GM21576 (cell line): Measurements from ENCODE around the gene ZNF516.
A peak's percentile ranks its signal among the peaks of the same experiment; 100 is the strongest.

Experiments used
- ATAC-seq: cut with Tn5 transposase; IDR thresholded peaks from one replicate; pipeline ENCODE4 v1.9.1; 2021; ENCODE audit warnings: mild to moderate bottlenecking, moderate library complexity; ENCODE audit not compliant: unreplicated experiment

Gene ZNF516

DNA sequence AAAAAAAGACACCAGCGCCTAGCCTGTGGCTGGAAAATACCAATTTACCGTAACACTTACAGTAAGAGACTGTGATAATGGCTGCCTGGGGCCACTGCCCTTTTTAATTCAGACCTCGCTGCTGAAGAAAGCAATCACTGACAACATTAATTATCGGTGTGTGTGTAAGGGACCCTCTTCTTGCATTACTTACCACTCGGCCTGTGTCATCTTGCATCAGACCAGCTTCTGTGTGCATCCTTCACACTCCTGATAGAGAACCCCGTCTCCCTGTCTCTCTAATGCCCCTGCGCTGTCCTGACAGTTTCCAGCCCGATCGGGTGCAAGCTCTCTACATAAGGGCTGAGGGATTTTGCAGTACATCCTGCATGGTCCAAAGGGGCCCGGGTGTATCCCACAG lies 124.4 kb downstream of the ZNF516 start:
- no peak for ATAC-seq

DNA sequence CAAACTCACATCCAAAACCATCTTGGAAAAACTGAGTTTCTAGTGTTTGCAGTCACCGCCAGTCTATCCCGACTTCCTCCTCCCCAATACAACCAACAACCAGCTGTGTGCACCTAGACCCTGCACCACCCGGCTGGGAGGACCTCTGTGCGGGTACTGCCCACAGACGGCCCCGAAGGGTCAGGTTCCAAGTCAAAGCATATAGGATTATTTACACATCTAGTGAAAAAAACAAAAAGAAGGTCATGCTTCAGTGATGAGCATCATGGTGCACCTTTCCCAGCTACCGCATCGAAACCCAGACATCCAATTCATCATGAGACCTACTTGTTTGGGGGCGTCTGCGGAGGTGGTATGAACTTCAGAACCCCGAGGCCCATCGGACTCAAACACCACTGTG lies 124.8 kb downstream of the ZNF516 start:
- ATAC-seq, result no peak

DNA sequence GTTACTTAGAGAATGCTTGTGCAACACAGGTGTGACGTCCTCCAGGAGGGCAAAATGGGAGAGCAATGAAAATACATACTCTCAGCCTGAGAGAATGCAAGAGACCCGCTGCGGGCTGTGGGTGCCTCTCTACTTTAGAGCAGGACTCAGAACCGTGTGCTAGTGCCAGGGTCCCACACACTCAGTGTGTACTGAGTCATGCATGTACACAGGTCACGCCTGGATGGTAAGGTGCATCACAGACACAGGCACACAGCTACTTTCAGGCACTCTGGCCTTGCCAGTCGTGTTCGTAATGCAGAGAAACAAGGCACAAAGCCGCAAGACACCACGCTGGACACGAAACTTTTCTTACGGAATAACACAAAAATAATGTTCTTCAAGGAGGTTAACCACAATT lies 125.3 kb downstream of the ZNF516 start:
- ATAC-seq, result no peak

DNA sequence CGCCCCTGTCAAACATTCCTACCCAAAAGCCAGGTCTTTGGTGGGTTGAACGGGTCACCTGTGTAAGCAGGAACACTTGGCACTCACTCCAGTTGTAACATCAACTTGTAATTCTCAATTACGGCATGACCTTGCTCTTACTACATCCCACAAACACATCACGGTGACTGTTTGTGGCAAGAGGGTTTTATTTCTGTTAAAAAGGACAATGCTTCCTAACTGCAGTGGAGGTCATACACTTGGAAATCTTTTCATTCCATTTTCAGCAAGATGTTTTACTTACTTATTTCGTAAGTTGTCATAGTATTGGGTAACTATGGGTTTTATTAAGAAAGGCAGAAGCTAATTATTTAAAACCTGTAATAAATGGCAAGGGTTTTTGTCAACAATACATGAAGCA lies 126.1 kb downstream of the ZNF516 start:
- no peak for ATAC-seq

DNA sequence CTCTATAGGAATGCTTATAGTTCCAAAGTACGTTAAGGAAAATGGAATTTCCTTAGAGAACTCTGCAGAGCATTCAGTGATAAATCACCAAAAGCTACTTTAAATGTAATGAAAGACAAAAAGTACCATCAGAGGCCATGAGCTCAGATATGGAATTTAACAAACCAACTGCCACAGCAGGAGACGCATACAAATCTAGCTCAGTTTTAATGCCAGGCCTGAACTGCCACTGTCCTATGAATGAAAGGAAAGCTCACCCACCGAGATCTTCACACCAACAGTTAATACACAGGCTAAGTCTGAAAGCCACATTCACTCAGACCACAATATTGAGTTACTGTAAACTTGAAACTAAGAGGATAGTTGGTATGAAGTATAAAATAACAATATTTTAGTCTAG lies 126.8 kb downstream of the ZNF516 start:
- no peak for ATAC-seq

DNA sequence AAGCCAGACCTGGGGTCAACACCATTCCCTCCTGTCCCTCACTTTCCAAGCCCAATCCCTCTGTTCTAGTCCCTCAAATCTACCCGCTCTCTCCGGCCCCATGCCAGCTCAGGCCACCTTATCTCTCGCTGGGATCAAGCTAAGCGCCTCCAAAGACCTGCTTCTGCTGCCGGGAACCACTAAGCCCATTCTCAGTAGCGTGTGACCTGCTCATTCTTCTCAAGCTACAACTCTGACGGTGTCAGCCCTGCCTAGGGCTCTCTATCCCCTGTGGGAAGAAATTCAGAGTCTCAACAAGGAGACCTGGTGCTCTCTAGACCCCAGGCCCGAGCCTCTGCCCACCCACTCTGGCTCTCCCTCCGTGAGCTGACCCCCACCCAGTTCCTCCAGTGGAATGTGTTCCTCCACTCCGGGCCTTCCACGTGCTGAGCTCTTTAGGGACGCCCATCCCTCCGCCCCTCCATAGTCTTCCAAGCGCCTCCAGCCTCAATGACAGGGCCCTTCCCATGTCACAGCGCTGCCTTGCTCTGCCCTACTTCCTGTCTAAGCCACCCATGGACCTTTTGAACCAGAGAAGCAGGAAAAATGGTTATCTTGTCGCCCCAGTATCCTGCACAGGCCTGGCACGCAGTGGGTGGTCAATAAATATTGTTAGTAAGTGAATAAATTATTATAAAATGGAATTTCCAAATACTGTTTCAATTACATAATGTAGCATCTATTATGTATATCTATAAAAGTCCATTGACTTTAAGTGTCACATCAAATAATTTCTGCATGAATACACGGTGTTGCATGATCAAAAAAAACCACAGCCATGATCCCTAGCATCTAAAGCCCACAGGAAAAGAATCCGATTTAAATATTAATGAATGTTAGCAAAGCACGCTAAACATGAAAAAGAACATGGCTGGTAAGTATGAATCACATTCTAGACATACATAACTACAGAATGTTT lies 127.6 kb downstream of the ZNF516 start:
- no peak for ATAC-seq

DNA sequence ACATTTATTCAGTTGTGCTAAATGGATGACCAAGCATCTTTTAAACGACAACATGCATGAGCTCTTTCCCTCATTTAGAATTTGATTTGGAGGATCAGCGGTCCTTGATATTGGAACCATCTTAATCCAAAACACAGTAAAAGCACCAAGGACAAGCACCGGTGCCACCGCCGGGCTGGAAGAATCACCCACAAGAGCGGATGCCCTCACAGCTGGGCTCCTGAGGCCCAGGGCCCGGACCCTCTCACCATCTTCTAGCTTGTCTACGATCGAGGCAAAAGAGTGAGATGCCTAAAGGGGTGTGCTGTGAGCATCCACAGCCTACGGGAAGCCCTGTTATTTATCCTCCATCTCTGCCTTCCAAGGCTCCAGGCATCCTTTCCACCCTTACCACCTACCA lies 129.5 kb downstream of the ZNF516 start:
- ATAC-seq, result no peak

DNA sequence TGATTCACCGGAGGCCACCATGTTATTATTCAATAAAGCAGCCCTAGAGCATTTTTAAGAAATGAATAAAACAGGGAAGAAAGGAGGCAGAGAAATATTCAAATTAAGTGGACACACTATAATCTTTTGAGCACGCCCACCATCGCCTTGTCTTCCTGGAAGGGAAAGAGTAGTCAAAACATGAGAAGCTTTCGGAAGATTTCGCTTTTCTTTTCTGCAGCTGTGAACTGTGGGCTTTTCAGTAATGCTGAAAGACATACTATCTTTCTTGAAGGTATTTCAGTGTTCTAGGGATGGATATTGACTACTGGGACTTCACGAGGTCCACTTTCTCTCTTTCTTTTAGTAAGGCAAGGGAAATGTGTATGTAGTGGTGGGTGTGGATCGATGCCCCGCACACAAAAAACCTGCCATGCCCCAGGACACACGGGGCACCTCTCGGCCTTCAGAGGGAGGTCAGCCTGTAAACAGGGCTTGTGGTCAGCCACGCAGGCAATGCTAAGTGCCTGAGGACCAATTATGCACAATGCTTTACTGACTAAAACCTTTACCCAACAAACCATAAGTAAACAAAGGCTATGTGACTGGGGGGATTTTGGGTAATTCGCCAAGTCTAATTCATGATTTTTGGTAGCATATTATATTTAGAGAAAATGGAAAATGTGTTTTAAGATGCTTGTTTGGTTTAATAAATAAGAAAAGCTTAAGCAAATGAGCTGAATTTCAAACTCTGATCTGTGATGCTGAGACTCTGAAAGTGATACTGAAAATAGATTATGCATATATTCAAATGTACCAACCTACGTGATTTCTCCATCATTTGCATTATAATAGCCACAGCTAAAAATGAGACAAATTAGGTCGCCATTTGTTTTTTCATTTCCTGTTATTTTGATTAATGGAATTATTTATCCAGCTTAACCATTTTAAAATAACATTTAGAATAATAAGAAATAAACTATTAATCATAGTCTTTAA lies 130.5 kb downstream of the ZNF516 start:
- peak; percentile 90 for ATAC-seq

DNA sequence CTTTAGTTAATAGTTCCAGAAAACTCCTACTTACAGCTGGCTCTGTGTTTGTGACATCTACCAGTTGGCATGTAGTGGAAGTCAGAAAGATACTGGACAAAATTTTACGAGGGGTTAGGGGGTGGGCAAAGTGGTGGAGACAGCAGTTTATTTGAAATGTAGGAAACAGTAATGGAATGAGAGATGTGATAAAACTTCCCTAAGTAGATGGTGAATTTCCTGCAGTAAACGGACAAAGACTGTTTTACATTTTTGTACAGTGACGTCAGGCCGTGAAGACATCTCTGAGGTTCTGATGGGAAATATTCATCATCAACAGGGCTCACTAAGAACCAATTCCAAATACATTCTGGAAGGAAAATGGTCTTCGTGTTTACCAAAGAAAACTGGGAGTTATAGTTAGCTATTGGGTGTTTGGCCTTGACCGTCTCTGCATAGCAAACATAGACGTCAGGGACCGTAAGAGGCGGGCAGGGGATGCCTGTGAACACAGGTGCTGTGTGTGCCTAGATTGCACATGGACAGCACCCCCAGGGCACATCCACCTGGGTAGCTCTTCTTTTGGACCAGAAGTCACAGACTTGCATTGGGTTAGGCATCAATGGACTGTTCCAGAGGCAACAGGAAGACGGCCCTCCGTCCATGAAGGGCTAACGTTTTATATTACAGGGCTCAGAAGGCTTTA lies 131.5 kb downstream of the ZNF516 start:
- ATAC-seq, result no peak

DNA sequence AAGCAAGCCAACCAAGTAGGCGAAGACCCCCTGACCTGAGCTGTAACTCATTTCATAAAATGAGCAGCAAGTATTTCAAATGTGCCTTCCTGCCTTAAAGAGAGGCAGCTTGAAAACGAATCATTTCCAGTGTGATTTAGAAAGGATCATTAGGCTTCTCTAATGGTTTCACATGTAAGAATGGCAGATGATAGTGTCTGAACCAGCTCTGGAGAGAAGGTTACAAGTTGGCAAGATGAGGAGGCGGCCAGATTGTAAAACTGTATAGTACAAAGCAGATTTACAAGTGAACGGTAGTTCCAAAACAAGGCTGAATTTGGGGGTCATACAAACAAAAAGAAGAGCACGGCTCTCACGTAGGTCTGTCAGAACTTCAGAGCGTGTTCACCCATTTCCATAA lies 132.4 kb downstream of the ZNF516 start:
- no peak for ATAC-seq

DNA sequence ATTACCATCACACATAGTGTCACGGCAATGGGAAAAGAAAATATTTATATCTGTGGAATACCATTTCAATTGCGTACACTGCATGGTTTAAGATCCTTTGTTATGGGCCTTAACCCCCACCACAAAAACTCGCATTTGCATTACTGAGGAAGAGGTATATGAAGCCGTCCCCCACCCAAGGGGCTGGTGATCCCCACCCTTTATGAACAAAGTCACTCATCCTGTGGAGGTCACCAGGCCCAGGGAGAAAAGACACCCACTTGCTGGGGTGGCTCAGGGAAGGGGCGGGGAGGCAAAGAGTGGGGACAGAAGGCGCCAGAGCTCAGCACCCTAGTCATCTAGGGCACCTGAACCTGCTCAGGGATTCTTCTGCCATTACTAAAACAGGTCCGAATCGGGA lies 133.8 kb downstream of the ZNF516 start:
- no peak for ATAC-seq

DNA sequence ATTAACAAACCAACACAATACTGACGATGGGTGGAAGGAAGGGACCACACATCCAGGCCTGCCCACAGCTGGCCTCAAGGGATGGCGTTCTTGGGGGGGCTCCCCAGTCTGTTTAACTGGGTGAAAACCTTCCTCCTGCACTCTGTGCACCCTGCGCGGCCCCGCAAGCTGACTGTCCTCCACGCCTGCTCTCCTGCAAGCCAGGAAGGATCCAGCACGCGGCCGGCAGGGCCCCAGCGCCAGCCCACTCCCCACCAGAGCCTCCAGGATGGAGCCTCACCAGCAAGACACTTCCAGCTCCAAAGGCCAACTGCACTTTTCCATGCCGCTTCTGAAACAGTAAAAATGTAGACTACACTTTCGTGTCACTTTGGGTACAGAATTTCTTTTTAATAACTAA lies 135.1 kb downstream of the ZNF516 start:
- no peak for ATAC-seq

DNA sequence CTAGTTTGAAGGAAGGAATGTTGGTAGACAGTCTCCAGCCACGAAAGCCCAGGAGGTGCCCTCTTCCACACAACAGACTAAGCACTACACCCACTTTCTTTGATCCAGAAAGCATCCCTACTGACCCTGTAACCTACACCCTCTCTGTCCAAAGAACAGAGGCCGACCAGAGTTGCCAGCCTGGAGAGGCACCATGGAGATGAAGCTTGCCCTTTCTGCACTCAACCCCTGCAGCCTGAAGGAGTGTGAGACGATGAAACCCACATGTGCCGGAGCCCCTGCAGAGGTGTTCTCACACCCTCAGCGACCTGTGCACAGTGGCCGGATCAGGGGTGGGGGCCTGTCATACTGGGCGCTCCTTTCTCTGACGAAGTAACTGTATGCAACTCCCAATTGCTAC lies 136.3 kb downstream of the ZNF516 start:
- no peak for ATAC-seq

DNA sequence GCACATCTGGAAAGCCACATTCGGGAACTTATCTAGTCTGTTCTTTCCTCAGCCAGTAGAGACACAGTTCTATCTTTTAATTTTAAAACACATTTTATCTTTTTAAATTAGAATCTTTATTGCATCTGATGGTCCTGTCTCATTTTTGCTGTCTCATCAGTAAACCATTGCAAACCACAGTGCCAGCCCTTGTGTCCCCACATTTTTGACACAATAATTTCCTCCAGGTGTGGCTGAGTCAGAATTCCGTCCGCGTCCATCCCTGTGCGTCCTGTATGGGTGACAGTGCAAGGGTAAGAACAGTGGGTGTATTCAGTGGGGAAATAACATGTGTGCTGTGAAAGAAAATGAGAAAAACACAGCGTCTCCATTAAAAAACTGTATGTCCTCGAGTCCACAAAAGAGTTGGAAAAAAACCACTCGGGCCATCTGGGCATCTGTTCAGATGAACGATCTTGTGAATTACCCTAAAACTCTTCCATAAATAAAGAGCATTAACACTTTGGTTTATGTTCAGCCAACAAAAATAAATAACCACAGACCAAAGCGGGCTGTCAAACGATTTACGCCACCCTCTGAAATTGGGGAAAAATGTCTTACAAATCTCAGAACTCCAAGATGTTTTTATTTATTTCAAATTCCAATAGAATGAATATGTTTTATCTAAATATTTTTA lies 137.3 kb downstream of the ZNF516 start:
- ATAC-seq, result no peak

DNA sequence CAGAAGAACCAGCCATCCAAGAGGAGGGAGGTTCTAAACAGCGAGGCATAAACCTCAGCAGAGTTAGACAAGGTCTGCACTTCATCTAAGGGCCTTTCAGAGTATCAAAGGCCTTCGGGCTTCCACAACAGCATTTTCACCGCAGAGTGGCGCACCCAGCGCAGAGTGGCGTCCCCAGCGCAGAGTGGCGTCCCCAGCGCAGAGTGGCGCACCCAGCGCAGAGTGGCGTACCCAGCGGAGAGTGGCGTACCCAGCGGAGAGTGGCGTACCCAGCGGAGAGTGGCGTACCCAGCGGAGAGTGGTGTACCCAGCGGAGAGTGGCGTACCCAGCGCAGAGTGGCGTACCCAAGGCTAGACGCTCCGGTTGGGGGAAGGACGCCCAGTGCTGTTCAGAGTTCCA lies 137.9 kb downstream of the ZNF516 start:
- ATAC-seq, result no peak

DNA sequence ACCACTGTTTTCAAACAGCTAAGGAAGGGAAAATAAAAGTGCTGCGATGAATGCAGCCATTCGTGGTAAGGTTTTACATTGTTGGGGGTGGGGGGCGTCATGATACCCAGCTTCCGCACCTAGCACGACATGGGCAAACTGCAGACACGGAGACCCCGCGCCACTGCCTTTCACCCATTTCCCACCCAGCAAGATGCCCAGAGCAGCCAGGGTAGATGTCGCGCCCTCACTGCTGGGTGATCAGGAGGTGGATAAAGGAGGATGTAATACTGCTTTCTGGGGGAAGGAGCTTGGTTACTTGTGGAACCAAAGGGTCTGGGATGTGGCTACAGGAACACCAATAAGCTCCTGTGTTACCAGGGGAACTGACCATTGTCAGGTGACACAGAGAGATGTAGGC lies 138.4 kb downstream of the ZNF516 start:
- no peak for ATAC-seq

DNA sequence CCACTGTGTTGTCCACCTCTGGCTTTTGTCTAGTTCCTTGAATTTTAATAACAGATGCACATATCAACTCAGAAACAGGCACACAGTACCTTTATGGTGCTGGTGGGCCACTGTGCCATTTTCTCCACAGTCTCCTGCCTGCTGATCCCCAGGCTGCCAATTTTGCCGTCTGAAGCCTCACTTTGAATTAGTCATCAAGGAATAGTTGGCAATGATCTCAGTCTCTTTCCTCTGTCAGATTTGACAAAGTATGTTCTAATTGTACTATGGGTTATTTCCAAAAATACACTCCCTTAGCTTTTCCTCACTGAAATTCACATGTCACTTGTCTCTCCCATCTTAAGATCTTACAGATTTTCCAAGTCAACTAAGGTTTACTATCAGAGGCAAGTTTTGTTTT lies 140.7 kb downstream of the ZNF516 start:
- no peak for ATAC-seq

DNA sequence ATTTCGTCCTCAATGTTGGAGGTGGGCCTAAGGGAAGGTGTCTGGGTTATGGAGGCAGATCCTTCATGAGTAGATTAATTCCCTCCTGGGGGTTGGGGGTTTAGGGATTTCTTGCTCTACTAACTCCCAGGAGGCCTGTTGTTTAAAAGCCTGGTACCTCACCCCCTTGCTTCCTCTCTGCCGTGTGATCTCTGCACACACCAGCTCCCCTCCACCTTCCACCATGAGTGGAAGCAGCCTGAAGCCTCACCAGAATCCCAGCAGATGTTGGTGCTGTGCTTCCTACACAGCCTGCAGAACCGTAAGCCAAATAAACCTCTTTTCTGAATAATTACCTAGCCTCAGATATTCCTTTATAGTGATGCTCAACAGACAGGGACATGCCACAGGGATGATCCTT lies 141.5 kb downstream of the ZNF516 start:
- ATAC-seq, result no peak

DNA sequence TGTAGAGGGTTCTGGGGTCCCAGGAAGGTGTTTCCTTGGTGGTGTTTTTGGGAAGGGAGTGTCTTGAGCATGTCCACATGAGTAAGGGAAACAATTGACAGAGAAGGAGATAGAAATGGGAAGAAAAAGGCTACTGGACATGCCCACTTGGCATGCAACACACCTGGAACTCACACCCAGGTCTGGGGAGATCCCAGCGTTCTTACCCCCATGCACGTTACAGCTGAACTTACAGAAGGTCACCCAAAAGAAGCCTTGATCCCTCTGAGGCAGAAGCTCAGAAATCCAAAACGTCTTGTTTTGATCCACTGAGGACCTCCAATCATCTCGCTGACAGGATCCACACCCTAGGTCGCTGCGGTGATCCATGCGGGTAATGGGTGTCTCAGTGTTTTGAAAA lies 142.0 kb downstream of the ZNF516 start:
- no peak for ATAC-seq

DNA sequence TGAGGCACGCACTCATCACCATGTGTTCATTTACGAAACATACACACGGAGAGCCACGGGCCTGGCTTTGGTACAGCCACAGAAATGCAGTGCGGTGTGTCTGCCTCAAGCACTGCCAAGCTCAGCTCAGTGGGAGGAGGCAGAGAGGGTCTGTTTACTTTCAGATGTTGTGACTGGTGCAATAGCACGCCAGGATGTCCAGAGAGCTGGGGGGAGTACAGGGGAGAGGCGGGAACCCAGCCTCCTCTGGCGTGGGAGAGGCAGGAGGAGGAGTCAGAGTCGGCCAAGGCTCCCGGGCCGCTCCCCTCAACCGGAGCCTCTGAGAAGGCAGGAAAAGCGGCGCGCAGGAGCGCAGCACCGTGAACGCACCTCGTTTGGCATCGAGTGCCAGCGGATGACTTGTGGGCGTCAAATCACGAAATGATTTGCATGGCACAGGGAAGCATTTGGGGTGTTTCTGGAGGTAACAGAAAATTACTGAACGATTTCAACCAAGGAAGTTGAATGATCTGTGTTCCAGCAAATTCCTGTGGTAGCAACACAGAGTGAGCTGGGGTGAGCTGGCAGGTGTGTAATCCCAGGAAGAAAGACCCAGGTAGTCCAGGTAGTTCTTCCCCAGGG lies 143.0 kb downstream of the ZNF516 start:
- no peak for ATAC-seq
